ENCODE measurements around the gene ALDOB. TPM values are rescaled to one million over a fixed set of nuclear protein-coding genes. Genes with fewer than 3 reads are reported as not detected.

The ALDOB gene
- total RNA-seq, 4 donors from 2014 or later, result 1.1 to 43.3 (median 2.0) TPM

GRCh38 chr9:101375546-101375945 is 60.0 kb downstream of the ALDOB start:
- no peak for TF ChIP-seq POLR2AphosphoS5 (IDR thresholded peaks at IDR 0.05)
- no peak for TF ChIP-seq POLR2A (IDR thresholded peaks at IDR 0.05)
- no peak for TF ChIP-seq CTCF (IDR thresholded peaks at IDR 0.05)
- no peak for TF ChIP-seq EP300 (IDR thresholded peaks at IDR 0.05)
- 89% methylated on average over 12 of the region's 12 CpGs for WGBS
- DNase-seq (ENCODE audit: low spot score in 2 of 2), result no peak
- Histone ChIP-seq H3K27me3 (no peaks in the 10 kb centered on the region), H3K4me3 (no peak overlapping the region), H3K36me3 (no peaks in the 10 kb centered on the region), H3K9me3 (no peaks in the 10 kb centered on the region), H3K4me1 (no peaks in the 10 kb centered on the region), H3K27ac (no peak overlapping the region)

- 50% methylated on average over 2 of the region's 2 CpGs for WGBS
- no peak for DNase-seq (ENCODE audit: low spot score in 2 of 2)
These were observed 63.1 kb downstream of the ALDOB start for GRCh38 chr9:101372327-101373118.

GRCh38 chr9:101371813-101372212 is 63.8 kb downstream of the ALDOB start:
- no peak overlapping the region for H3K27ac ChIP-seq
- H3K4me1 ChIP-seq, result no peaks in the 10 kb centered on the region
- no peak overlapping the region for H3K4me3 ChIP-seq
- H3K36me3 ChIP-seq, result no peaks in the 10 kb centered on the region
- TF ChIP-seq POLR2A (IDR thresholded peaks at IDR 0.05) (no peak), CTCF (IDR thresholded peaks at IDR 0.05) (no peak), EP300 (IDR thresholded peaks at IDR 0.05) (no peak), POLR2AphosphoS5 (IDR thresholded peaks at IDR 0.05) (no peak)
- H3K9me3 ChIP-seq, result no peaks in the 10 kb centered on the region
- DNase-seq (ENCODE audit: low spot score in 2 of 2), result no peak
- 92% methylated on average over 3 of the region's 3 CpGs for WGBS
- H3K27me3 ChIP-seq, result no peaks in the 10 kb centered on the region

More at GRCh38 chr9:101372327-101373118, 63.1 kb downstream of the ALDOB start:
- Histone ChIP-seq H3K9me3 (no peaks in the 10 kb centered on the region), H3K4me3 (no peak overlapping the region), H3K27ac (no peak overlapping the region), H3K36me3 (no peaks in the 10 kb centered on the region), H3K27me3 (no peaks in the 10 kb centered on the region), H3K4me1 (no peaks in the 10 kb centered on the region)
- no peak for TF ChIP-seq EP300 (IDR thresholded peaks at IDR 0.05)
- TF ChIP-seq POLR2A (IDR thresholded peaks at IDR 0.05), result no peak
- TF ChIP-seq POLR2AphosphoS5 (IDR thresholded peaks at IDR 0.05), result no peak
- TF ChIP-seq CTCF (IDR thresholded peaks at IDR 0.05), result no peak

Other genes with a start within 250 kb of the ALDOB start
- gene BAAT, start 50.8 kb downstream of the ALDOB start, total RNA-seq, result 1 to 10 TPM in 1 of 4 donors, not detected in 3; 2.3 TPM
- 10 to 100 TPM in 3 of 4 donors, 1 to 10 TPM in 1; 6.8 to 13.0 (median 11.2) TPM for gene MRPL50, start 37.2 kb downstream of the ALDOB start, total RNA-seq
- 10 to 100 TPM in 2 of 4 donors, 1 to 10 TPM in 2; 6.1 to 14.9 (median 10.2) TPM for gene ZNF189, start 36.9 kb downstream of the ALDOB start, total RNA-seq
- 10 to 100 TPM; 16.0 to 24.1 (median 22.3) TPM for gene RNF20, start 98.1 kb upstream of the ALDOB start, total RNA-seq
- not detected for gene PPP3R2, start 159.2 kb upstream of the ALDOB start, total RNA-seq